B cell (primary cell): Measurements from ENCODE around the gene TPRA1. TPM values are rescaled to one million over a fixed set of nuclear protein-coding genes. Genes with fewer than 3 reads are reported as not detected.

Experiments used
- ATAC-seq: fragments of 200-7000 bp; cut with Tn5 transposase; one replicate; pipeline ENCODE4 v1.10.0; 2021; ENCODE audit warnings: low read depth, mild to moderate bottlenecking, moderate number of reproducible peaks, moderate library complexity
- CTCF ChIA-PET: fragments of 350-600 bp; sonication (Branson Sonifier 250); formaldehyde crosslinking; loops from one replicate; lab custom pipeline; 2021; ENCODE audit warnings: antibody characterized with exemption, inconsistent platforms; lab: Charles Lee
- POLR2A ChIA-PET: fragments of 350-600 bp; sonication (Branson Sonifier 250); formaldehyde crosslinking; loops from one replicate; lab custom pipeline; 2021; ENCODE audit warnings: antibody characterized with exemption; lab: Charles Lee
- DNase-seq: peaks from one replicate; pipeline ENCODE4 v3.0.0; 2013
- H2AFZ ChIP-seq: 2 replicates; pipeline ENCODE4 v1.6.1; 2012; ENCODE audit warnings: mild to moderate bottlenecking, low read depth, low read length; ENCODE audit not compliant: insufficient read depth, poor library complexity, severe bottlenecking
- H3K27ac ChIP-seq, 2 donors: 1 replicate in 1 of 2; 2 replicates in 1 of 2; pipeline ENCODE4 v1.5.1; 2012 to 2013; ENCODE audit warnings: low read length in 2 of 2, mild to moderate bottlenecking in 2 of 2, moderate library complexity in 1 of 2
- H3K27me3 ChIP-seq, 4 experiments: fragments of 200-600 bp in 1 of 4; sonication (generic) in 1 of 4; replicated peaks in 1 of 4; 1 replicate in 2 of 4; 2 replicates in 2 of 4; pipeline versions ENCODE4 v1.6.1 to v1.7.0; 2013 to 2016; ENCODE audit warnings: low read length in 3 of 4, mild to moderate bottlenecking in 2 of 4, mixed read lengths in 1 of 4, moderate library complexity in 1 of 4; ENCODE audit not compliant: insufficient read depth in 4 of 4, control insufficient read depth in 3 of 4; ENCODE audit errors: control extremely low read depth in 1 of 4
- H3K36me3 ChIP-seq, 2 experiments: replicated peaks in 1 of 2; 1 replicate in 1 of 2; 2 replicates in 1 of 2; pipeline versions ENCODE4 v1.6.1 to v1.7.1; 2013; ENCODE audit warnings: low read length in 1 of 2; ENCODE audit not compliant: insufficient read depth in 2 of 2, control insufficient read depth in 1 of 2; ENCODE audit errors: control extremely low read depth in 1 of 2, extremely low read depth in 1 of 2
- H3K4me1 ChIP-seq, 2 donors: fragments of 200-600 bp in 1 of 2; sonication (generic) in 1 of 2; 1 replicate in 1 of 2; 2 replicates in 1 of 2; pipeline versions ENCODE4 v1.5.1 to v1.6.1; 2013 to 2017; ENCODE audit warnings: low read length in 2 of 2; ENCODE audit not compliant: control insufficient read depth in 2 of 2, insufficient read depth in 2 of 2
- H3K4me2 ChIP-seq: replicated peaks from 2 replicates; pipeline ENCODE3; 2012; ENCODE audit warnings: mild to moderate bottlenecking, low read depth, low read length; ENCODE audit not compliant: poor library complexity, severe bottlenecking
- H3K4me3 ChIP-seq, 5 experiments: fragments of 200-600 bp in 1 of 5; sonication (generic) in 1 of 5; 1 replicate in 3 of 5; 2 replicates in 2 of 5; pipeline versions ENCODE4 v1.5.1 to v1.7.0; 2011 to 2016; ENCODE audit warnings: low read length in 4 of 5, mild to moderate bottlenecking in 4 of 5, low read depth in 2 of 5, control low read depth in 1 of 5, moderate library complexity in 1 of 5; ENCODE audit not compliant: insufficient read depth in 1 of 5; ENCODE audit errors: control extremely low read depth in 1 of 5, extremely low read depth in 1 of 5
- H3K79me2 ChIP-seq: fragments of 200-600 bp; sonication (generic); one replicate; pipeline ENCODE4 v1.6.0; 2016; ENCODE audit warnings: low read length; ENCODE audit not compliant: control insufficient read depth, insufficient read depth
- H3K9ac ChIP-seq: fragments of 200-600 bp; sonication (generic); 2 replicates; pipeline ENCODE4 v1.6.1; 2017; ENCODE audit warnings: mild to moderate bottlenecking, low read length, moderate library complexity
- H3K9me3 ChIP-seq, 3 donors: one replicate each; pipeline versions ENCODE4 v1.6.1 to v1.7.1; 2013; ENCODE audit warnings: low read length in 2 of 3; ENCODE audit not compliant: control insufficient read depth in 2 of 3, insufficient read depth in 1 of 3; ENCODE audit errors: control extremely low read depth in 1 of 3
- H4K20me1 ChIP-seq: 2 replicates; pipeline ENCODE4 v1.6.0; 2012; ENCODE audit warnings: mild to moderate bottlenecking, low read length; ENCODE audit not compliant: insufficient read depth, control insufficient read depth, poor library complexity, severe bottlenecking
- H3K27ac Mint-ChIP-seq: one replicate; pipeline ENCODE4 v1.8.0; 2021; ENCODE audit warnings: mixed read lengths
- H3K27me3 Mint-ChIP-seq: one replicate; pipeline ENCODE4 v1.8.0; 2021; ENCODE audit warnings: mixed read lengths
- H3K4me1 Mint-ChIP-seq: one replicate; pipeline ENCODE4 v1.8.0; 2021; ENCODE audit warnings: mixed read lengths
- H3K4me3 Mint-ChIP-seq: one replicate; pipeline ENCODE4 v1.8.0; 2021; ENCODE audit warnings: mixed read lengths
- H3K9me3 Mint-ChIP-seq: one replicate; pipeline ENCODE4 v1.8.0; 2022; ENCODE audit warnings: mixed read lengths; ENCODE audit not compliant: insufficient read depth
- CTCF ChIP-seq: fragments of 200-600 bp; IDR thresholded peaks from one replicate; pipeline ENCODE4 v1.8.0; 2022; ENCODE audit warnings: antibody characterized with exemption, mild to moderate bottlenecking
- EZH2 ChIP-seq: IDR thresholded peaks from 2 replicates; pipeline ENCODE4 v1.6.1; 2012; ENCODE audit warnings: borderline replicate concordance, low read depth, mild to moderate bottlenecking, moderate library complexity, low read length; ENCODE audit not compliant: insufficient read depth, poor library complexity, severe bottlenecking
- WGBS: methylation state at CpG from one replicate; pipeline ENCODE4 v1.1.5; 2013; ENCODE audit warnings: missing lambda C conversion rate; ENCODE audit not compliant: insufficient coverage; 5-methylcytosine and 5-hydroxymethylcytosine counted together
- intact Hi-C: fragments of 100-400 bp; cut with micrococcal nuclease; formaldehyde crosslinking; loops from one replicate; pipeline ENCODE4 v1.10.0; 2022
- polyA plus RNA-seq: library from polyadenylated mRNA; depleted of rRNA; stranded (reverse); fragments of >200 nt; gene quantifications from 2 replicates; pipeline ENCODE4 v1.2.3, GENCODE V29; 2012
- total RNA-seq, 2 donors: library from RNA; stranded (reverse); fragments of 120-200 nt in 1 of 2; gene quantifications; 1 replicate in 1 of 2; 2 replicates in 1 of 2; pipeline versions ENCODE4 v1.2.3 to v1.2.4, GENCODE V29; 2013 to 2022

Gene TPRA1
- total and polyA plus RNA-seq, 2 donors (not counting 1 experiment from before 2014, with no cell fraction given), result 19.8 to 27.7 TPM

- Histone ChIP-seq H3K27ac (no peak overlapping the region), H3K79me2 (peaks cover 12% of the 10 kb centered on the region), H2AFZ (no peak overlapping the region), H3K4me1 (peaks cover 4 to 8% of the 10 kb centered on the region in 2 donors), H3K36me3 (peaks cover 0 to 22% of the 10 kb centered on the region in 2 experiments), H3K4me2 (no peak overlapping the region), H4K20me1 (peaks cover 13% of the 10 kb centered on the region), H3K9ac (no peak overlapping the region), H3K9me3 (peaks cover 0 to 5% (median 0%) of the 10 kb centered on the region in 3 donors), H3K4me3 (no peak overlapping the region), H3K27me3 (no peaks in the 10 kb centered on the region)
- intact Hi-C loops, result no loop called here
- DNase-seq (no peak), ATAC-seq (no peak)
- Mint-ChIP-seq H3K4me3 (no peak overlapping the region), H3K27me3 (no peaks in the 10 kb centered on the region), H3K4me1 (peaks cover 6% of the 10 kb centered on the region), H3K27ac (no peak overlapping the region), H3K9me3 (no peaks in the 10 kb centered on the region)
- WGBS, result 100% methylated on average over 6 of the region's 7 CpGs
- CTCF ChIA-PET, result no interaction called here
- POLR2A ChIA-PET, result no interaction called here
- TF ChIP-seq EZH2 (no peak), CTCF (no peak)
These were observed 13.1 kb downstream of the TPRA1 start for GRCh38 chr3:127577448-127577847.
